H1 (cell line): ENCODE results near the gene TMBIM6. TPM values are rescaled to one million over a fixed set of nuclear protein-coding genes. Genes with fewer than 3 reads are reported as not detected.

Source experiments
- CREB1 ChIP-seq: IDR thresholded peaks from 2 replicates; pipeline ENCODE4 v1.6.1; 2012; ENCODE audit warnings: inconsistent platforms
- EGR1 ChIP-seq: IDR thresholded peaks from 2 replicates; pipeline ENCODE4 v1.6.1; 2011; ENCODE audit warnings: low read depth, low read length, borderline replicate concordance
- JUND ChIP-seq: IDR thresholded peaks from 2 replicates; pipeline ENCODE4 v1.6.1; 2011; ENCODE audit warnings: mild to moderate bottlenecking, improper control_type of control experiment, low read length
- polyA plus RNA-seq, 7 experiments: library from polyadenylated mRNA; depleted of rRNA in 3 of 7; stranded (reverse) in 5 of 7; unstranded in 2 of 7; fragments of >200 nt in 5 of 7; fragments of 200-250 nt in 2 of 7; gene quantifications; 1 replicate in 5 of 7; 2 replicates in 1 of 7; 4 replicates in 1 of 7; pipeline versions ENCODE4 v1.2.1 to v1.2.3, GENCODE V29; 2011 to 2013; ENCODE audit warnings: missing spikeins in 2 of 7, mixed read lengths in 2 of 7
- total RNA-seq: library from RNA; stranded (reverse); fragmentation: NEBNext Ultra II Directional; extraction: Animal tissue kit (Norgen Biotek cat#: 25700); gene quantifications from 2 replicates; pipeline ENCODE4 v1.2.1, GENCODE V29; 2021

Gene TMBIM6
- total and polyA plus RNA-seq, 2 of the 8 experiments (the other 6 are each of a cell fraction or from before 2014, with no cell fraction given): 423 to 556 TPM

GRCh38 chr12:49698619-49699545 is 42.5 kb upstream of the TMBIM6 start (continued):
- no peak; the same call in 1 of the 2 replicates for TF ChIP-seq JUND
- TF ChIP-seq EGR1: no peak
- no peak for TF ChIP-seq CREB1
- TF ChIP-seq, all 59 proteins: peak for 8
